Lower leg skin (tissue), 4 donors: Measurements from ENCODE around the gene PPM1E. TPM values are rescaled to one million over a fixed set of nuclear protein-coding genes. Genes with fewer than 3 reads are reported as not detected.

Source experiments
- DNase-seq, 2 donors: peaks; one replicate each; pipeline ENCODE4 v3.0.0-alpha.2; 2019; ENCODE audit warnings: low spot score in 2 of 2
- H3K4me3 ChIP-seq: fragments of 200-600 bp; sonication (generic); 2 replicates; pipeline ENCODE4 v1.5.1; 2017; ENCODE audit warnings: mild to moderate bottlenecking, low read depth; ENCODE audit not compliant: poor library complexity, severe bottlenecking
- CTCF ChIP-seq, 3 donors: fragments of 450-650 bp; IDR thresholded peaks; one replicate each; pipeline ENCODE4 v1.5.1; 2016; ENCODE audit warnings: antibody characterized with exemption in 3 of 3, mild to moderate bottlenecking in 3 of 3, moderate library complexity in 2 of 3
- POLR2A ChIP-seq, 2 donors: fragments of 450-650 bp; IDR thresholded peaks; one replicate each; pipeline ENCODE4 v1.6.1; 2016 to 2017; ENCODE audit warnings: antibody characterized with exemption in 2 of 2, mild to moderate bottlenecking in 1 of 2, moderate library complexity in 1 of 2
- WGBS, 2 donors: methylation state at CpG; one replicate each; pipeline ENCODE4 v1.1.5; 2018; 5-methylcytosine and 5-hydroxymethylcytosine counted together
- intact Hi-C: fragments of 100-400 bp; cut with DNase I; formaldehyde crosslinking; loops from one replicate; pipeline ENCODE4 v1.15.0; 2023; ENCODE audit warnings: low total_unique reads
- total RNA-seq, 4 donors: library from RNA; depleted of rRNA; stranded (reverse); fragments of >200 nt; gene quantifications; one replicate each; pipeline ENCODE4 v1.1.0, GENCODE V29; 2016

Gene PPM1E
- total RNA-seq, 4 donors from 2014 or later: 0.06 to 0.21 (median 0.15) TPM; not detected in 1

GRCh38 chr17:58985367-58985766, 229.7 kb downstream of the PPM1E start:
- intact Hi-C loops: no loop called here
- DNase-seq: no peak
- 80 to 85% methylated on average over 6 of the region's 6 CpGs for WGBS, 2 donors
- TF ChIP-seq POLR2A (IDR thresholded peaks at IDR 0.05): no peak
- H3K4me3 ChIP-seq: no peak overlapping the region

- no peak for TF ChIP-seq POLR2A (IDR thresholded peaks at IDR 0.05)
- no peak for TF ChIP-seq CTCF (IDR thresholded peaks at IDR 0.05)
- 91 to 95% methylated on average over 6 of the region's 6 CpGs for WGBS, 2 donors
- no peak for DNase-seq
- intact Hi-C loops: no loop called here
- no peak overlapping the region for H3K4me3 ChIP-seq
These were observed 230.3 kb downstream of the PPM1E start for GRCh38 chr17:58985971-58986370.

DNA sequence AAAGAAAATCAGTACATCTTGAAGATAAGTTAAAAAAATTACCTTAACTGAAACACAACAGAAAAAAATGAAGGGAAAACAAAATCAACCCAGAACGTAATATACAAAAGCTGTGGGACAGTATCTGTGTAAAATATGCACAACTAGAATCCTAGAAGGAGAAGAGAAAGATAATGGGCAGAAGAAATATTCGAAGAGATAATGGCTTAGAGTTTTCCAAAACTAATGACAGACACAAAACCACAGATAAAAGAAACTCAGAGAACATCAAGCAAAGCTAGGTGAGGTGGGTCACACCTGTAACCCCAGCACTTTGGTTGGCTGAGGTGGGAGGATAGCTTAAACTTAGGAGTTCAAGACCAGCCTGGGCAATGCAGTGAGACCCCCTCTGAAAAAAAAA, 234.0 kb downstream of the PPM1E start:
- H3K4me3 ChIP-seq: no peak overlapping the region
- intact Hi-C loops: no loop called here
- DNase-seq: no peak
- TF ChIP-seq CTCF (IDR thresholded peaks at IDR 0.05) (no peak), POLR2A (IDR thresholded peaks at IDR 0.05) (no peak)
- 50 to 98% methylated on average over 2 of the region's 2 CpGs for WGBS, 2 donors

DNA sequence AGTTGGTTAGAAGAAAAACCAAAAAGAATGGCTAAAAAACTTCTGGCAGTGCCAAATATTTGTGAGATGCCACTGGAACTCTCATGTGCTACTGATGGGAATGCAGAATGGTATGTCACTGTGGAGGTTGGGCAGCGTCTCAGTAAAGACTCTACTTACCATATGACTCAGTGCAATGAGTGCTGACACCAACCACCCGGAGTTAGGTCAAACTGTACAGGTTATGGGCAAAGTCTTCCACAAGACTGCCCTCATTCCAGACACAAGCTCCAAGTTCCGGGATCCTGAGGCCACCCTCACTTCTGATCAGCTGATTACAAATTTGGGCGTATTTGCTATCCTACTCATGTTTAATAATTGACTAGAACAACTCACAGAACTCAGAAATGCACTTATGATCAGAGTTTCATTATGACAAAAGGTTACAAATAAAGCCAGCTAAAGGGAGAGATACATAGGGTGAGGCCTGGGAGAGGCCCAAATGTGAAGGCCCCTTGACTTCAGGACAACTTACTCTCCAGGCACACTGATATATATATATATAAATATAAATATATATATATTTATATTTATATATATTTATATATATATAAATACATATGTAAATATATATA, 236.2 kb downstream of the PPM1E start:
- TF ChIP-seq CTCF (IDR thresholded peaks at IDR 0.05) (no peak), POLR2A (IDR thresholded peaks at IDR 0.05) (no peak)
- no peak overlapping the region for H3K4me3 ChIP-seq
- intact Hi-C loops: no loop called here
- WGBS, 2 donors: 86 to 92% methylated on average over 4 of the region's 4 CpGs
- DNase-seq: no peak

GRCh38 chr17:58993311-58993710, 237.7 kb downstream of the PPM1E start:
- TF ChIP-seq POLR2A (IDR thresholded peaks at IDR 0.05): no peak
- no peak for TF ChIP-seq CTCF (IDR thresholded peaks at IDR 0.05)
- intact Hi-C loops: no loop called here
- DNase-seq: no peak
- no peak overlapping the region for H3K4me3 ChIP-seq
- WGBS, 2 donors: 80 to 90% methylated on average over 5 of the region's 5 CpGs

- intact Hi-C loops: no loop called here
- TF ChIP-seq POLR2A (IDR thresholded peaks at IDR 0.05): no peak
- no peak for TF ChIP-seq CTCF (IDR thresholded peaks at IDR 0.05)
- no peak for DNase-seq
- 96 to 99% methylated on average over 7 of the region's 7 CpGs for WGBS, 2 donors
- no peak overlapping the region for H3K4me3 ChIP-seq
These were observed 239.7 kb downstream of the PPM1E start for GRCh38 chr17:58995247-58995940.
